ENCODE measurements around the gene PPP2R1B. TPM values are rescaled to one million over a fixed set of nuclear protein-coding genes. Genes with fewer than 3 reads are reported as not detected.

PPP2R1B gene
- total RNA-seq (ENCODE audit: unreplicated experiment), result 38.5 TPM
- long read RNA-seq, full-length matches to known transcripts, result 12 of 16 reads
- long read RNA-seq, partial matches to known transcripts, result 0 of 16 reads
- long read RNA-seq, other reads (novel, unspliced or antisense), result 4 of 16 reads

- Mint-ChIP-seq H3K36me3 (ENCODE audit: low read depth, unreplicated experiment) (peaks cover 31% of the 10 kb centered on the region), H3K4me1 (ENCODE audit: unreplicated experiment) (peaks cover 16% of the 10 kb centered on the region), H3K27me3 (ENCODE audit: unreplicated experiment) (peaks cover 7% of the 10 kb centered on the region), H3K9me3 (ENCODE audit: unreplicated experiment) (no peaks in the 10 kb centered on the region), H3K4me3 (ENCODE audit: unreplicated experiment) (peak within 1 kb of the TSS; percentile 98), H3K27ac (ENCODE audit: unreplicated experiment) (peak within 1 kb of the TSS; percentile 90)
- DNase-seq (ENCODE audit: low spot score), result peak; percentile 68
- no peak for TF ChIP-seq CTCF (IDR thresholded peaks at IDR 0.05; ENCODE audit: unreplicated experiment)
These were observed at the start of gene PPP2R1B for GRCh38 chr11:111765984-111766833. Gene PPP2R1B, minus strand, starts transcription at chr11:111766389. Its CDS starts 28 bp downstream, at chr11:111766361.

- H3K36me3 Mint-ChIP-seq (ENCODE audit: low read depth, unreplicated experiment), result no peaks in the 10 kb centered on the region
- TF ChIP-seq CTCF (IDR thresholded peaks at IDR 0.05; ENCODE audit: unreplicated experiment), result no peak
- H3K4me3 Mint-ChIP-seq (ENCODE audit: unreplicated experiment), result no peak overlapping the region
- peaks cover 8% of the 10 kb centered on the region for H3K4me1 Mint-ChIP-seq (ENCODE audit: unreplicated experiment)
- DNase-seq (ENCODE audit: low spot score), result no peak
- H3K27me3 Mint-ChIP-seq (ENCODE audit: unreplicated experiment), result peaks cover 1% of the 10 kb centered on the region
- H3K27ac Mint-ChIP-seq (ENCODE audit: unreplicated experiment), result no peak overlapping the region
- no peaks in the 10 kb centered on the region for H3K9me3 Mint-ChIP-seq (ENCODE audit: unreplicated experiment)
These were observed 49.3 kb upstream of the PPP2R1B start for GRCh38 chr11:111815489-111815888.

- Mint-ChIP-seq H3K4me1 (ENCODE audit: unreplicated experiment) (peaks cover 8% of the 10 kb centered on the region), H3K27me3 (ENCODE audit: unreplicated experiment) (peaks cover 1% of the 10 kb centered on the region), H3K9me3 (ENCODE audit: unreplicated experiment) (no peaks in the 10 kb centered on the region), H3K27ac (ENCODE audit: unreplicated experiment) (no peak overlapping the region), H3K4me3 (ENCODE audit: unreplicated experiment) (no peak overlapping the region), H3K36me3 (ENCODE audit: low read depth, unreplicated experiment) (no peaks in the 10 kb centered on the region)
- no peak for DNase-seq (ENCODE audit: low spot score)
- no peak for TF ChIP-seq CTCF (IDR thresholded peaks at IDR 0.05; ENCODE audit: unreplicated experiment)
These were observed 48.5 kb upstream of the PPP2R1B start for GRCh38 chr11:111814557-111815320.

- no peak overlapping the region for H3K4me3 Mint-ChIP-seq (ENCODE audit: unreplicated experiment)
- H3K4me1 Mint-ChIP-seq (ENCODE audit: unreplicated experiment), result peaks cover 6% of the 10 kb centered on the region
- H3K27me3 Mint-ChIP-seq (ENCODE audit: unreplicated experiment), result peaks cover 1% of the 10 kb centered on the region
- H3K27ac Mint-ChIP-seq (ENCODE audit: unreplicated experiment), result no peak overlapping the region
- no peaks in the 10 kb centered on the region for H3K9me3 Mint-ChIP-seq (ENCODE audit: unreplicated experiment)
- TF ChIP-seq CTCF (IDR thresholded peaks at IDR 0.05; ENCODE audit: unreplicated experiment), result no peak
- no peaks in the 10 kb centered on the region for H3K36me3 Mint-ChIP-seq (ENCODE audit: low read depth, unreplicated experiment)
- no peak for DNase-seq (ENCODE audit: low spot score)
These were observed 47.9 kb upstream of the PPP2R1B start for GRCh38 chr11:111814106-111814505.

All from endothelial cell (in vitro differentiated cells).